ENCODE results near the gene PCSK5. TPM values are rescaled to one million over a fixed set of nuclear protein-coding genes. Genes with fewer than 3 reads are reported as not detected.

The PCSK5 gene
- total and polyA plus RNA-seq, 4 donors = 0.58 to 3.6 (median 0.82) TPM

DNA sequence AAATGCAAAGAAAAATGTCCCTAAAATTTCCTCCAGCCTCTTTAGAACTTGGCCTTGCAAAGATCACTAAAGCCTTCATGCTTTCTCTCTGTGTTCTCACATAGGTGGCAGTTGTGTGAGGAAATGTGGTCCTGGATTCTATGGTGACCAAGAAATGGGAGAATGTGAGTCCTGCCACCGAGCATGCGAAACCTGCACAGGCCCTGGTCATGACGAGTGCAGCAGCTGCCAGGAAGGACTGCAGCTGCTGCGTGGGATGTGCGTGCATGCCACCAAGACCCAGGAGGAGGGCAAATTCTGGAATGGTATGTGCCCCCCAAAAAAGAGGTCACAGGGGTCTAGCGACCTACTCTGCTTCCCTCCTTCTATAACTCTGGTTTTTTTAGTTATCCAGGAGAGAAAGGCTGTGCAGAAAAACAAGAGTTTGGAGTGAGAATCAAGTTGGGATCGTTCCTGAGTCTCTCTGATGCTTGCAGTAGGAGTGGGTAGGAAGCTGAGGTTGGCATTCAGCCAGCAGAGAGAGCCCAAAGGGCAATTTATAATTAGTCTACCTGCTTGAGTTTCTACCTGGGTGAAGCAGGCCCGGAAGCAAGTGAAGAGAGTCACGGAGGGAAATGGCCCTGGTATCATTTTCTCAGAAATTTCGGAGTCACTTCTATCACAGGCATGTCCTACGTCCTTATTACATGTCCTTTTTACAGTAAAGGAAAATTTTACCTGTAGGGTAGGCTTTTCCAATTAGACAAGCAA, 406.3 kb downstream of the PCSK5 start:
- Histone ChIP-seq H3K9me3 (ENCODE audit: control insufficient read depth in 4 of 4, low read length in 3 of 4) (no peaks in the 10 kb centered on the region), H3K27ac (ENCODE audit: low read depth in 1 of 2, low read length in 2 of 2) (no peak overlapping the region), H3K4me3 (ENCODE audit: low read depth in 1 of 3, low read length in 3 of 3) (no peak overlapping the region), H3K27me3 (ENCODE audit: control insufficient read depth in 4 of 4, insufficient read depth in 4 of 4, low read length in 3 of 4) (no peaks in the 10 kb centered on the region), H3K36me3 (ENCODE audit: control insufficient read depth in 4 of 4, insufficient read depth in 3 of 4, low read depth in 1 of 4, low read length in 3 of 4) (no peaks in the 10 kb centered on the region), H3K4me1 (ENCODE audit: control insufficient read depth in 4 of 4, insufficient read depth in 4 of 4, low read length in 3 of 4) (no peaks in the 10 kb centered on the region), H3K9ac (ENCODE audit: low read depth in 1 of 2, low read length in 2 of 2) (no peak overlapping the region)
- TF ChIP-seq ATF3 (IDR thresholded peaks at IDR 0.05) (no peak), YY1 (IDR thresholded peaks at IDR 0.05) (no peak), NR2F2 (IDR thresholded peaks at IDR 0.05) (no peak), SP1 (IDR thresholded peaks at IDR 0.05) (no peak), JUND (IDR thresholded peaks at IDR 0.05) (no peak), FOXA1 (IDR thresholded peaks at IDR 0.05) (no peak), MAX (IDR thresholded peaks at IDR 0.05) (no peak), GABPA (IDR thresholded peaks at IDR 0.05 in 1 of 2, conservative IDR thresholded peaks at IDR 0.05 in 1 of 2) (no peak), RAD21 (IDR thresholded peaks at IDR 0.05) (no peak), FOXA2 (IDR thresholded peaks at IDR 0.05) (no peak), RXRA (IDR thresholded peaks at IDR 0.05) (no peak), HNF4A (conservative IDR thresholded peaks at IDR 0.05) (no peak), EGR1 (IDR thresholded peaks at IDR 0.05; ENCODE audit: low read depth in 2 of 2) (no peak), TAF1 (conservative IDR thresholded peaks at IDR 0.05) (no peak)
- TF ChIP-seq, protein P1, sequence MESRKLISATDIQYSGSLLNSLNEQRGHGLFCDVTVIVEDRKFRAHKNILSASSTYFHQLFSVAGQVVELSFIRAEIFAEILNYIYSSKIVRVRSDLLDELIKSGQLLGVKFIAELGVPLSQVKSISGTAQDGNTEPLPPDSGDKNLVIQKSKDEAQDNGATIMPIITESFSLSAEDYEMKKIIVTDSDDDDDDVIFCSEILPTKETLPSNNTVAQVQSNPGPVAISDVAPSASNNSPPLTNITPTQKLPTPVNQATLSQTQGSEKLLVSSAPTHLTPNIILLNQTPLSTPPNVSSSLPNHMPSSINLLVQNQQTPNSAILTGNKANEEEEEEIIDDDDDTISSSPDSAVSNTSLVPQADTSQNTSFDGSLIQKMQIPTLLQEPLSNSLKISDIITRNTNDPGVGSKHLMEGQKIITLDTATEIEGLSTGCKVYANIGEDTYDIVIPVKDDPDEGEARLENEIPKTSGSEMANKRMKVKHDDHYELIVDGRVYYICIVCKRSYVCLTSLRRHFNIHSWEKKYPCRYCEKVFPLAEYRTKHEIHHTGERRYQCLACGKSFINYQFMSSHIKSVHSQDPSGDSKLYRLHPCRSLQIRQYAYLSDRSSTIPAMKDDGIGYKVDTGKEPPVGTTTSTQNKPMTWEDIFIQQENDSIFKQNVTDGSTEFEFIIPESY (IDR thresholded peaks at IDR 0.05) = no peak
- TF ChIP-seq, protein P2, sequence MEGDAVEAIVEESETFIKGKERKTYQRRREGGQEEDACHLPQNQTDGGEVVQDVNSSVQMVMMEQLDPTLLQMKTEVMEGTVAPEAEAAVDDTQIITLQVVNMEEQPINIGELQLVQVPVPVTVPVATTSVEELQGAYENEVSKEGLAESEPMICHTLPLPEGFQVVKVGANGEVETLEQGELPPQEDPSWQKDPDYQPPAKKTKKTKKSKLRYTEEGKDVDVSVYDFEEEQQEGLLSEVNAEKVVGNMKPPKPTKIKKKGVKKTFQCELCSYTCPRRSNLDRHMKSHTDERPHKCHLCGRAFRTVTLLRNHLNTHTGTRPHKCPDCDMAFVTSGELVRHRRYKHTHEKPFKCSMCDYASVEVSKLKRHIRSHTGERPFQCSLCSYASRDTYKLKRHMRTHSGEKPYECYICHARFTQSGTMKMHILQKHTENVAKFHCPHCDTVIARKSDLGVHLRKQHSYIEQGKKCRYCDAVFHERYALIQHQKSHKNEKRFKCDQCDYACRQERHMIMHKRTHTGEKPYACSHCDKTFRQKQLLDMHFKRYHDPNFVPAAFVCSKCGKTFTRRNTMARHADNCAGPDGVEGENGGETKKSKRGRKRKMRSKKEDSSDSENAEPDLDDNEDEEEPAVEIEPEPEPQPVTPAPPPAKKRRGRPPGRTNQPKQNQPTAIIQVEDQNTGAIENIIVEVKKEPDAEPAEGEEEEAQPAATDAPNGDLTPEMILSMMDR (IDR thresholded peaks at IDR 0.05; ENCODE audit: low read depth, low read length, missing input control) = no peak
- TF ChIP-seq, protein P3, sequence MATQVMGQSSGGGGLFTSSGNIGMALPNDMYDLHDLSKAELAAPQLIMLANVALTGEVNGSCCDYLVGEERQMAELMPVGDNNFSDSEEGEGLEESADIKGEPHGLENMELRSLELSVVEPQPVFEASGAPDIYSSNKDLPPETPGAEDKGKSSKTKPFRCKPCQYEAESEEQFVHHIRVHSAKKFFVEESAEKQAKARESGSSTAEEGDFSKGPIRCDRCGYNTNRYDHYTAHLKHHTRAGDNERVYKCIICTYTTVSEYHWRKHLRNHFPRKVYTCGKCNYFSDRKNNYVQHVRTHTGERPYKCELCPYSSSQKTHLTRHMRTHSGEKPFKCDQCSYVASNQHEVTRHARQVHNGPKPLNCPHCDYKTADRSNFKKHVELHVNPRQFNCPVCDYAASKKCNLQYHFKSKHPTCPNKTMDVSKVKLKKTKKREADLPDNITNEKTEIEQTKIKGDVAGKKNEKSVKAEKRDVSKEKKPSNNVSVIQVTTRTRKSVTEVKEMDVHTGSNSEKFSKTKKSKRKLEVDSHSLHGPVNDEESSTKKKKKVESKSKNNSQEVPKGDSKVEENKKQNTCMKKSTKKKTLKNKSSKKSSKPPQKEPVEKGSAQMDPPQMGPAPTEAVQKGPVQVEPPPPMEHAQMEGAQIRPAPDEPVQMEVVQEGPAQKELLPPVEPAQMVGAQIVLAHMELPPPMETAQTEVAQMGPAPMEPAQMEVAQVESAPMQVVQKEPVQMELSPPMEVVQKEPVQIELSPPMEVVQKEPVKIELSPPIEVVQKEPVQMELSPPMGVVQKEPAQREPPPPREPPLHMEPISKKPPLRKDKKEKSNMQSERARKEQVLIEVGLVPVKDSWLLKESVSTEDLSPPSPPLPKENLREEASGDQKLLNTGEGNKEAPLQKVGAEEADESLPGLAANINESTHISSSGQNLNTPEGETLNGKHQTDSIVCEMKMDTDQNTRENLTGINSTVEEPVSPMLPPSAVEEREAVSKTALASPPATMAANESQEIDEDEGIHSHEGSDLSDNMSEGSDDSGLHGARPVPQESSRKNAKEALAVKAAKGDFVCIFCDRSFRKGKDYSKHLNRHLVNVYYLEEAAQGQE (IDR thresholded peaks at IDR 0.05) = no peak
- no peak for DNase-seq (ENCODE audit: low spot score)
- 88% methylated on average over 11 of the region's 11 CpGs for WGBS
